Stimulated activated naive CD8-positive, alpha-beta T cell treated with anti-CD3 and anti-CD28 coated beads, Interleukin-15, Interleukin-2, amounts not matched to agents 100 U/mL and 50 U/mL, for 24 hours (primary cell): ENCODE data around the gene C12orf42.
A peak's percentile ranks its signal among the peaks of the same experiment; 100 is the strongest.

ENCODE experiments used
- ATAC-seq: fragments of 150-1000 bp; cut with Tn5 transposase; one replicate; pipeline ENCODE4 v1.10.0; 2021
- DNase-seq: peaks from one replicate; pipeline ENCODE4 v3.0.0; 2021

Gene C12orf42

DNA sequence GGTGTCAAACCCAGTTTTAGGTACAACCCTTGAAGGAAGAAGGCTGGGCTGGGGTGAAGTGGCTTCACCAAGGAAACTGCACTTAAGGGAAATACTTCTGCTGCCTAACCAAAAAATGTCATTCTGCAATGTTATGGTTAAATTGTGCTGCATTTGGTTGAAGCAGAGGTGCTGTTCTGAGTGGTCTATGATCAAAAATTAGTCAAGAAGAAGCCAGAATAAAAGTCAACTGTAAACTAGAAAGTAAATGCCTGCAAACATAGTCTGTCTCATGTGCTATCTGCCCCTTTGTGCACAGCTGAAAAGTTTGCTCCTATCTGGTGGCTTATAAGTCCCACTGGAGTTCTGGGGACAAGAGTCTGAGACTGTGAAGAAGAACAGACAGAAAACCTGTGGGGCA, 158.8 kb downstream of the C12orf42 start:
- DNase-seq (no peak), ATAC-seq (no peak)

DNA sequence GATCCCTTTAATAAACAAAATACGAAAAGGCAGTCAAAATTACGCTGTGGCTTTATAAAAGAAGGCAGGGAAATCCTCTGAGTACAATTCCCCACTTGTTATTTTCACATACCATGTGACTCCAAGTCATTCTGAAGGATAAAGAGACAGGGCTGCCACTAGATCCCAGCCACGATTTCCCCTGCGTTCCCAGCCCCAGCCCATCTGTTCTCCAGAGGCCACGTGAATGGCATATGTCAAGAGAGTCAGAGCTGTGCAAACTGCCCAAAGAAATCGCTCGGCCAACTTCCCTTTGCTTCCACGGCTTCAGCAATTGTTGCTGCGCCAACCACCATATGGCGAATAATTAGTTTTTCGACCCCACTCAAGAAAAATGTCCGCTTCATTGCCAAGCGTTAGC, 161.3 kb downstream of the C12orf42 start:
- ATAC-seq = no peak
- no peak for DNase-seq

DNA sequence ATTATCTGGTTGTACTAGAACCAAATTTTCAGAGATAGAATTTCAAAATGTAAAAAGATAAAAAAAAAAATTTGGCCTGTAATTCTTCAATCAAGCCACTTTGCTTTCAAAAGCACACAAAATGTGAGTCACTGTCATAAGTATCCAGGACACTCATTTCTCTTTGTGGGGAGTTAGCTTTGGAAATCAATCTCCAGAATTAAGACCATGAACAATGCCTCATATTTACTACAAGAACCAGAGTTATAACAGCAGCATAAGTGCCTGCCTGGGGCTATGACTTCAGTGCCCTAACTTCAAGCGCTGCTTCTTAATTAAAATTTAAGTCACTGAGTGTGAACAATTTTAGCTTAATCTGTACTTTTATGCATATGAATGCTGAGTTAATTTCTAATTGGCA, 162.1 kb downstream of the C12orf42 start:
- no peak for ATAC-seq

DNA sequence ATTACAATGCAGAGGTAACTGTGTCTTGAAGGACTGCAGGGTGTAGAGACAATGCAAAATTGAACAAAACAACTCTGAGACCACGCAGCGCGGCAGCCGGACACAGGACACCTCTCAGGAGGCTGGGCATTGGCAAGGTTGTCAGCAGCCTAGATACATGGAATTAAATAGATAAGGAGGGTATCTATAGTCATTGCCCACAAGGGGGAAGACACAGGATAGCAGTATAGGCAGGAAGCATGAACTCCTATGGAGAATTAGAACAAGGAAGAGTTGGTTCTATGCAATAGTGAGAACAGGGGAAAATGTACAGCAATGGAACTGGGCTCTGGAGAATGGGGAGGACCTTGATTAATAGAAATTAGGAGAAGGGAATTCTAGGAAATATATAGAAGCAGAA, 164.1 kb downstream of the C12orf42 start:
- DNase-seq = no peak
- ATAC-seq = no peak

More for the DNA sequence above, 162.1 kb downstream of the C12orf42 start:
- no peak for DNase-seq

DNA sequence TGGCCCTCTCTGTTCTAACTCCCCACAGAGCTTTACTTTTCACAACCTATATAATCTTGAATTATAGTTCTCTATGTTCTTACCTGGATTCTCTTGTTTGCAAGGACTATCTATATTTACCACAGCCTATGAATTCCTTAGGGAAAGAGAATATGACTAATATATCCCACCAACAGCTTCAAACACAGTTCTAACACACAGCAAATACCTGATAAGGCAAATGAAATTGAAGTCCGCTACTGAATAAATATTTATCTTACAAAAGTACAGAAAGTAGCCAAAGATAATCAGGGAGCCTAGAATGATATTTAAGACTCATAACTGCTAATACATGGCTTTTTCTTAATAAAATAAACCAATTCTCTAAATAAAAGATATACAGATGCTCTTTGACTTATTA, 165.1 kb downstream of the C12orf42 start:
- no peak for DNase-seq
- no peak for ATAC-seq

DNA sequence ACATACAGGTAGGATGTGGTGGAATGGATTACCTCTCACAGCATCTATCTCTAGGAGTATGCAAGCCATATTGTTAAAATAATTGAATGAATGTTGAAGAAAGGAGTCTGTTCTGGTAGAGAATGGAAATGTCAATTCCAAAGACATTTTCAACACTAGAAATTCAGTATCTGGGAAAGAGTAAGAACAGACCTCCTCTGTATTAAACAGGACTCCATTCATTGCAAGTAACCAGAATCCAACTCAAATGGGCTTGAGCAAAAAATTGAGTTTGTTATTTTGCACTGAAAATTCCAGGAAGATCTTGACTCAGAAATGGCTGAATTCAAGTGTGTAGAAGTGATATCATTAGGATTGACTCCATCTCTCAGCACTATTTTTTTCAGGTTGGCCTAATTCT, 168.1 kb downstream of the C12orf42 start:
- ATAC-seq (no peak), DNase-seq (no peak)

DNA sequence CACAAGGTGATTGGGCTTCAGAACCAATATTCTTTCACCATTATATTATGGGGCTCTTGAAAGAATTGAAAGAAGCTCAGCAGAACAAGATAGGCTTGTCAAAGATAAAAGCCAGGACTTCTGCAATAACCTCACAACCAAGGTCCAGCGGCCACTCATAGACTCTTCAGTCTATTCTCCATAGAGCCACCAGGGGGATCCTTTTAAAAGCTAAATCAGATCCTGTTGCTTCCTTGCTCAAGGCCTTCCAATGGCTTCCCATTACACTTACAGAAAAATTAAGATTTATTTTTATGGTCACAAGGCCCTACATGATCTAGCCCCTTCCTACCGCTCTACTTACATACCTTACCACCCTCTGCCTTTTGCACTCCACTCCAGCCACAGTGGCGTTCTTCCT, 169.6 kb downstream of the C12orf42 start:
- DNase-seq (no peak), ATAC-seq (no peak)

DNA sequence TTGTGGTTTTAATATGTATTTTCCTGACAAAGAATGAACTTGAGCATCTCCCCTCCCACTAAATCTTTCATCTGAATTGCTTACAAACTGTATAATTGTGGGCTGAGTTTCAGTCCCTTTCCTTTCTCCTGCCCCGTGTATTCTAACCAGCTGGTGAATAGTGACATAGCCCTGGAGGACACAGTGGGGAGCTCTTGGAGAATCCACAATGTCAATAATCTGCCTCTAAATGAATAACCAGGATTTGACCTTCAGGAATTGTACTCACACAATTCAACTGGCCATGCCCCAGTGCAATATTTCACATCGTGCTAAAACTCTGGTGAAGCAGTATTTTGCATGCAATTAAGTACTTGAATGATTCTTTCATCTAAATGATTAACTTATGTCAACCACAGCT, 177.2 kb downstream of the C12orf42 start:
- ATAC-seq = no peak

DNA sequence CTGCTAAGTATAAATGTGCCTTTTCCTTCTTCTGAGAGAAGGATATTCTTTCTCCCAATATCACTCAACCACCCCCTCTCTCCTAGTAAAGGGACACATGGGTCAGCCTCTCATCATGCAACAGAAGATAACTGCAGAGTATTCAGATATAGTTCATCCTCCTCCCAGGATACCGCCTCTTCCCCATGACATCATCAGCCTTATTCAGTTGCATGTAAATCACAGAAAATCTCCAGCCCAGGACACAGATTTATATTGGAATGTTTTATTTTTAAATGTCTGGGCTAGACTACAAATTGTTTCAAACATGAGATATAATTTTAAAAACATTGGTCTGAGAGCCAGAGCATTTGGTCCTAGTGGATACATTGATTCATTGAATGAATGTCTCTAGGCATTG, 178.5 kb downstream of the C12orf42 start:
- no peak for DNase-seq
- ATAC-seq = no peak

More for the DNA sequence above, 177.2 kb downstream of the C12orf42 start:
- DNase-seq = no peak

DNA sequence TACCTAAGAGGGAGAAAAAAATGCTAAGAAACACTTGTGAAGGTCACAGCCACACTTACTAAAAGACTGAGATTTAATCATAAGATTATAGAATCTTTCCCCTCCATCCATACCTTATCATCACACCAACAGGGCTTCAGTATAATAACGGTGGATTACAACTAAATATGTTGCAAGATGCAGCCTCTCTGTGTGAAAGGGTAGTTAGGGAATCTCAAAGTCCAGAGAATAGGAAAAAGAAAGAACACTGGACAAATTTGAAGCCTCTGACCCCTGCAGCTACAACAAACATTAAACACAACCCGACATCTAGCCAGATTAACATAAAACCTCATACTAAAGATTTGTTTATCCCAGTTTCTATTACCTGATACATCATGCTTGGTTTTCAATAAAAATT, 181.0 kb downstream of the C12orf42 start:
- DNase-seq (no peak), ATAC-seq (no peak)

DNA sequence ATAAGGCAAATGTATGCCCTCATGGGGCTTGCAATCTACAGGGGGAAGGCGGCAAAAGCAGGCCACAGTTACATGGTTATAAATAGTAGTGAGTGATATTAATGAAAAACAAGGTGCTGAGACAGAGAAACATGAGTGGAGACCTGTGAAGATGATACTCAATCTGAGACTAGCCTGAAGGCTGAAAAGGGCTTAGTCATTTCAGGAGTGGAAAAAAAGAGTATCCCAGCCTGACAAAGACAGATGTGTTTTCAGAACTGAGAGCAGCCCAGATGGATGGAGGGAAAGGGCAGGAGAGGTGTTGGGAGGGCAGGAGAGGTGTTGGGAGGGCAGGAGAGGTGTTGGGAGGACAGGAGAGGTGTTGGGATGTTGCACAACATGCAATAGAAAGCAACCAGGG, 181.9 kb downstream of the C12orf42 start:
- ATAC-seq (no peak), DNase-seq (no peak)

DNA sequence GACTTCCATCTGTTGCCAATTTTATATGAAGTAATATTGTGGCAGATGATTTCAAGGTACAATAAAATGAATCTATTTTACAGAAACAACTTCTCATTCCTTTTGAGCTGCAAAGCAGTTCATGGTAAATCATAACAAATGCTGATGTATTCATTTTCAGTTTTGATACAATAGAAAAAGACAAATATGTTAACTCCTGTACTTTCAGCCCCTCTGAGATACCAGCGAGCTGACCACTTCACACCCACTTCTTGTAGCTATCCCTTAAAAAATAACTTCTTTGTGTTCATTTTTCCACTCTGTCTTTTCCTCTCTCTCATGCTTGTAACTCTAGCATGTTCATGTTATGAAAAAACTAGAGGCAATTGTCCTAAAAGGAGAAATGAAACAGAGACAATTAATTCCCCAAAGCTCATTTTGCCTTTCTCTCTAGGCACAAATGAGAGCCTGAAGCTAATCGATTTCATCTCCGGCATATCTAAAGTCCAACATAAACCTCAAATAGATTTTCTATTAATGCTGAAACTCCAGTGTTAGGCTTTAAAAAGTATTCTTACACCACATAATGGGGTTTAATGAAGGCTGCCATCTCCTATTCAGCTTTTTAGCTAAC, 182.9 kb downstream of the C12orf42 start:
- ATAC-seq (no peak), DNase-seq (no peak)

DNA sequence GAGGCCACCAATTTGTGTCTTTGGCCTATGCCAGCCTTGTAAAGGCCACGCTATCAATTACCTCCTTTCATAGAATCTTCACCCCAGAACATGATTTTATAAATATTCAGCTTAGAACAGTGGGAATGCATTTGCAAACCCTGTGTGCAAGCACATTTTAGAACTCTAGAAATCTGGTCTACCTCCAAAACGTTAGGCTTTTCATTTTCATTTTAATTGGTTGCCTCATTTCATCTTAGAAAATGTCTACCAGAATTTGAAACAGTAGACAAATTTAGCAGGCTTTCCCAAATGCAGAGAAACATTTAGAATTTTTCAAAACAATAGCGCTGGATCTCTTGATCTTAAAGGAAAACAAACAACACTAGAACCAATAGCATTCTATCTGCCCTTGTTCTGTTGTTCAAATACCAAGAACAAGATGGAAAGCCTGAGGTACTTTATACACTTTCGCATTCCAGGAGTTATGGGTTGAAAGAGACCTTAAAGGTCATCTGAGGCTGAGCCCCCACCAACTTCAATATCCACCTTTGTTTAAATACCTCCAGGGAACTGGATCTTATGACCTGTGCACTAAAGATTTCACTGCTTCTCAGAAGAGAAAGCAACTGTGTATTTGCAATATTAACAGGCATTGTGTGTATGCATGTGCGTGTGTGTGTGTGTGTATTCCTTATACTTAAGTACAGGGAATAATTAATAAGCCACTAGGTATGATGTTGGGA, 185.1 kb downstream of the C12orf42 start:
- DNase-seq (no peak), ATAC-seq (no peak)

DNA sequence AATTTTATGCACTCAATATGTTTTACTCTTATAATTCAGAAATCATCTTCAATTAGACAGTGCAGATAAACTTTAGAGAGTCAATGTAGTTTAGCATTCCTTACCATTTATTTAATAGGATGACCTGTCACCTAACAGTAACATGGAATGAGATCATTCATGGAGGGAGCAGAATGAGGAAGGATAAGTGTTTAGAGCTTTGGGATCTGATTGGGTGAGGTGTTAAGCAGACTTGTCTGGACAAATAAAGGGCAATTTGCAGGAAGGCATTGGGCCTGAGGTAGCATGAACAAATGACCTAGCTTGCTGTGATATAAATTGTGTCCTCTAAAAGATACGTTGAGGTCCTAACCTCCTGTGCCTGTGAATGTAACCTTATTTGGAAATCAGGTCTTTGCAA, 187.4 kb downstream of the C12orf42 start:
- ATAC-seq = no peak

DNA sequence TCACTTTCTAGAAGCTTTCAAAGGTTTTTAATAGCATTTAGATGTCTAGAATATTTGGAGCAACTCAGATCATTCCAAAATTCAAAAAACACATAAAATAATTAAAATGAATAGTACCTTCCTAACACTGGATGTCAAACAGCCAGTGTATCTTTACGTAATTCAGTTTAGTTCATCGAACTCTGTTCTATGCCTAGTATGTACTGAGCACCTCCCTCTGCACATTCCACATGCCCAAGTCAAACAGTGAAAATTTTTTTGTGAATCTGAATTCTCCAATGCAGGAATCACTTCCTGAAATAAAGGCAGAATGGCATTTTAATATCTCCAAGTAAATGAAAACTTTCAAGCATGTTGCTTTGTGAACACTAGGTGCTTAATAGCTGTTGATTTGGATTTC, 192.3 kb downstream of the C12orf42 start:
- ATAC-seq = no peak
- no peak for DNase-seq

More for the DNA sequence above, 187.4 kb downstream of the C12orf42 start:
- DNase-seq = no peak

DNA sequence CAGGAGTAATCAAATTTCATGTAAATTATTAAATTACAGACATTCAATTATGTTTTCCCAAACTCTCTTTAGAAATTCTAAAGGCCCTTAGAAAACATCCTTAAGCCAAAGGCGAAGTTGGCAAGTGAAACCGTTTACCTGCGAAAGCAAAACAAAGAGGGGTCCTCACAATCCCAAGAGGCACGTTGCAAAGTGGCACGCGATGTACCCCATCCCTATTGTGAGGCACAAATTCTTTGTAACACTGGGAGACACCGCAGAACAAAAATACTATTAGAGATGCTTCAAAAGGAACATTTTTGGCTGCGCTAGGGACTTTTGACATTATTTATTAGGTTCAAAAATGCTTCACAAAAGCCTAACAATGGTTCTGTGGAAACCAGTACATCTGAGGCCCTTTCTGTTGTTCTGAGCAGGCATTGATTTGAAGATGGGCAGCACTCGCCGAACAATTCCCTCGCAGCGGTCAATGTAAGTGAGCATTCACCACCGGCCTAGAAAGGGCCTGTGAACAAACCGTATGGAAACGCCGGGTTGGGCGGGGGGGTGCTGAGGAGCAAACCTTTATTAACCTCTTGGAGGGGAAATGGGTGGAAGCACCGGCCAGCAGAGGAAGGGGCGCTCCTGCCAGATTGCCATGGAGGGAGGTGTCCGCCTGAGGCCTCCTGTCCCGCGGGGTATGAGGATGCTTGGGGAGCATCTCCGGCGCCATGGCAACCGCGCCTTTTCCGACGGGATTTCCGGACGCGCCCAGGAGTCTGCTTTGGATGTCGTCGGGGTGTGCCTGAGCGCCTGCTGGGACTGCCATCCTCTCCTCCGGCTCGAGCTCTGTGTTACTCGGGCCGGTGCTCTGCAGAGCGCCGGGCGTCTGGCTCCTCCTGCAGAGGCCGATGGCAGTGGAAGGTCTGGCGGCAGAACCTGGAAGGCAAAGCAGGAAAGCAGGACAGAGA, 193.9 kb downstream of the C12orf42 start:
- DNase-seq (no peak), ATAC-seq (no peak)

DNA sequence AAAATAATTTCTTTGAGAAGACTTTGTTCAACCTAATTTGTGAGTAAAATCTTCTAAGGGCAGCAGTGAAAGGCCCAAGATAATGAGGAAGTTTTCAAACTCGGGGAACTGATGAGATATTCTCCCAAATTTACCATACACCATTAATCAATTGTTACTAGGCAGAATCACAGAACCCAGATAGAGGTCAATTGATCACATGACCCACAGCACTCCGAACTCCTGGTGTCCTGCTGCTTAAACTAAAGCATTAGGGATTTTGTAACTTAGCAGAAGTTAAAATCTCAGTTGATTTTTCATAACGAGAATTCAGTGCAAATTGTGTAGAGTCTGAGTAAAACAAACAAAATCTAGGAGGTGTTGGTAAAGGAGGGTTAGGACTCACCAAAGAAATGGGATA, 207.8 kb downstream of the C12orf42 start:
- ATAC-seq (no peak), DNase-seq (no peak)

DNA sequence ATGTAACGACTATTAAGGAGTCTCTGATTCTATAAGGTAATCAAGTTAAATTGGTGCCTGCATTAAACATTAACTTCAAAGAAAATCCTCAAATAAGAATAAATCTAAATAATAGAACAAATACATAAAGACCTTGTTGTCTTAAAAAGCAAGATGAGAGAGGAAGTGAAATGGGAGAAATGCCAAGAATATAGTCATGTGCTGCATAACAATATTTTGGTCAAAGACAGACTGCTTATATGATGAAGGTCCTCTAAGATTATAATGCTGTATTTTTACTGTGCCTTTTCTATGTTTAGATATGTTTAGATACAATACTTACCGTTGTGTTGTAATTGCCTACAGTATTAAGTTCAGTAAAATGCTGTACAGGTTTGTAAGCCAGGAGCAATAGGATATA, 213.6 kb downstream of the C12orf42 start:
- DNase-seq (no peak), ATAC-seq (no peak)

DNA sequence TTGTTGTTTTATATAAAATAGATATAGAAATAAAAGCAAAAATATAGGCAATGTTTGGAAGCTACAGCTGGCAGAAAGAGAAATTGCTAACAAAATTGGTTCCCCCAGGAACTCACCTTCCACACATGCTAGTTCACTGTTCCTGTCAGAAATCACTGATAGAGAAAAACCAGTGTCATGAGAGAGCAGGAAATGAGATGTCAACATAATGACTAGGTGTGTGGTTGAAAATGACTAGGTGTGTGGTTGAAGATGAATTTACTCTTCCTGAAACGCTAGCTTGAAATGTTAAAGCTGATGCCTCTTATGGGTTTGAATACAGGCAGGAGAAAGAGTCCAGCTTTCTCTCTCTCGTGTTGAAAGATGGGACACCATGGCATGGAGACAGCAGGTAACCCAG, 216.3 kb downstream of the C12orf42 start:
- no peak for DNase-seq
- ATAC-seq = peak; percentile 77

DNA sequence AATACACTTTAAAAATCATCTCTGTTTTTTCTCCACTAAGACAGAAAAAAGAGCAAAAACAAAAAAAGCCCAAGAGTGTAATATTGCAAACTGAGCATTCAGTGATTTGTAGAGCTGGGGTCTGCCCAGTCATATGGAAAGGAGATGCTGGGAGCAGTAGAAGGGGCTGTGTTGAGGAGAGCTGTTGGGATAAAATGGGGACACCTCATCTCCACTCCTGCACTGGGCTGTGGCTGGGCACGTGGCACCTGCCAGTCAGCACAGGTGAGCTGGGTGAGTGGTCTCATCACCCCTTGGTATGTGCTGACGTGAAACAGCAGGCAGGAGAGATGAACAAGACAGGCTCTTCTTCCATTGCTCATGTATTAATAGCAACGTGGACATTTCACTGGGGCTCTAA, 217.4 kb downstream of the C12orf42 start:
- DNase-seq (no peak), ATAC-seq (no peak)

DNA sequence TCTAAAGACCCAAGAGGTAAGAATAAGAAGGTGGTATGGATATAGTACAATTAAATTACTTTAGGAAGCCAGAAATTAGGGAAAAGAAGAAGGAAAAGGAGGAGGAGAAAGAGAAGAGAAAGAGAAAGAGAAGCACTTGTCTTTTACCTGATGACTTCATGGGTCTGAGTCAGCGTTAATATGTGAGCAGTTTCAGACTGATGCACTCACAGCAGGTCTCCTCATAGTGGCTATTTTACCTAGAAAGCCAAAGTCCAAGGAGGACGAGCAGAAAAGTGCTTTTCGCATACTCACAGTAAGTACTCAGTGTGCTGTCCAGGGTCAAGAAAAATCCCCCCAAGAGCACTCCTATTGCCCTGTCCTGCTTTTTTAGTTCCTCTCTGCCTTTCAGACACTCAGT, 222.1 kb downstream of the C12orf42 start:
- no peak for DNase-seq
- no peak for ATAC-seq

DNA sequence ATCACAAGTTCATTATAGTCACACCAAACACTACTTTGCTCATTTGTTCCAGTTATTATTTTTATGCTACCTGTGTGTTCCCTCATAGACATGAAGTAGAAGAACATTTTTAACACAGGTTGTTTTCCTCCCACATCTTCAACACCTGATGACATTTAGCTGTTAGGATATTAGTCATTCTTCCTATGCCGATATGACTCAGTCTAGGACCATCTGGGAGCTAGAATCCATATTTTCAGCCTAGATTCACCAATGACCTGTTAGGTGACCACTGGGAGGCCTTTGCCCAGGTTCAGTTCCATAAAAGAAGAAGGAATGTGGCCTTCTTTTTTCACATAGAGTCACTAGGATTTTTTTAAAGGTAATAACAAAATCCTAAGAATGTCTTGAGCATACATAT, 222.8 kb downstream of the C12orf42 start:
- ATAC-seq (no peak), DNase-seq (no peak)

DNA sequence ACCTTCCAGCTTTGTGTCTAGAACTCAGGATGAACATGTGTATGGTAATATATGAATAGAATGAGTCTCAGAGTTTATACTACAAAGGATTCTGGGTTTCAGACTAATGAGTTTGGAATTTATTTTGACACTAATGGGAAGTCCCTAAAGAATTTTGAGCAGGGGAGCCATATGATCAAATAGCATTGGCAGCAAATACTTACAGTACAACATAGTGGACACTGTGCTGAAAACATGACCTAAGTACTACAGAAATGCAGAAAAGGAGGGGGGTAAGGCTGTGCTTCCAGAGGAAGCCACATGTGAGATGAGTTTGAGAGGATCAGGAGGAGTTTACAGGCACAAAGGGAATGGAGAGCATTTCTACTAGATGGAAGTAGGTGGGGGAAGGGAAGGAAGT, 225.8 kb downstream of the C12orf42 start:
- DNase-seq = no peak

More for the DNA sequence above, 225.8 kb downstream of the C12orf42 start:
- no peak for ATAC-seq
